NCI-H460 (cell line): ENCODE results near the gene HS6ST2. TPM values are rescaled to one million over a fixed set of nuclear protein-coding genes. Genes with fewer than 3 reads are reported as not detected.

Source experiments
- DNase-seq: peaks from one replicate; pipeline ENCODE4 v3.0.0-alpha.2; 2016; ENCODE audit warnings: low read depth; ENCODE audit errors: extremely low read depth
- total RNA-seq: library from RNA; depleted of rRNA; stranded (reverse); fragments of >200 nt; shearing (Covaris generic); gene quantifications from 2 replicates; pipeline ENCODE4 v1.2.3, GENCODE V29; 2014

Gene HS6ST2
- total RNA-seq, 1 experiment from 2014 or later, result 39.1 TPM

DNA sequence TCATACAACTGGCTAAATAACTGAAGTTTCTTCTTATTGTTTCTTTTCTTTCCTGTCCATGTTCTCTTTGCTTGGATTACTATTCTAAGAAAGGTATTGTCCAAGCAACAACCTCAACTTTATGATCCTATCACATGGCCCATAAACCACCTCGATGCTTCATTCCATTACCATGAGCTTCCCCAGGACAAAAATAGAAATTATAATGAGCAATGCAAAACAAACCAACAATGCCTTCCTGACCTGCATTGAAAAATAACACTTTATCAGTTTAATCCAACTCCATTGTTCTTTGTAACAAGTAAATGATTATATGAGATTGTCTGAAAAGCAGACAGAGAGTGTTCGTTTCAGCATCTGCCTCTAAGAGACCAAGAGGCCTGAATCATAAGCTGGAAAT, 148.8 kb downstream of the HS6ST2 start:
- DNase-seq, result no peak

DNA sequence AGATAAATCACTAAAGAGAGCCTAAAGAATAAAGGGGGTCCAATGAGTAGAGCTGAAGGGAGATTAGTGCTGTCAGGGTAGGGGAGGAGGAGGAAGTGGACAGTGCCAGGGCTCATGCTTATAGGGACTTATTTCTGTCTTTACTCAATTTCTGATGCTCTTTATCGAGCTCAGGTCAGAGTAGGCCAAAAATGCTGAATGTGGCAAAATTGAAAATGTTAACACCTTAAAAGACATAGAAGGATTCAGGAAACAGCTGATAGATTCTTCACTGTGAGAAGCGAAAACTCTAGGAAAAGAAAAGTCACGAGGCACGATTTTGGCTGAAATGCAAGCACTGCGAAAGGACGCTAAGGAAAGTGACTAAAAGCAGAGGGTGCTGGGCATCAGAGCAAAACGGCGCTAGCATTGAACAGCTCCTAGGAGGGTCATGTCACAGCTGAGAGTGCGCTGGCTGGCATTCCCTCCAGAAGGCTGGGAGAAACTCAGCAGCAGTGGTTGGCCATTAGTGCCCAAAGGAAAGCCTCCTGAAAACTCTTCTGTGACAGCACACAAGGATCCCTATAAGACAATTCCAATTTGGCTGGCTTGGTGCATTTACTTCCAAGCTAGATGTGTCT, 150.9 kb downstream of the HS6ST2 start:
- no peak for DNase-seq

DNA sequence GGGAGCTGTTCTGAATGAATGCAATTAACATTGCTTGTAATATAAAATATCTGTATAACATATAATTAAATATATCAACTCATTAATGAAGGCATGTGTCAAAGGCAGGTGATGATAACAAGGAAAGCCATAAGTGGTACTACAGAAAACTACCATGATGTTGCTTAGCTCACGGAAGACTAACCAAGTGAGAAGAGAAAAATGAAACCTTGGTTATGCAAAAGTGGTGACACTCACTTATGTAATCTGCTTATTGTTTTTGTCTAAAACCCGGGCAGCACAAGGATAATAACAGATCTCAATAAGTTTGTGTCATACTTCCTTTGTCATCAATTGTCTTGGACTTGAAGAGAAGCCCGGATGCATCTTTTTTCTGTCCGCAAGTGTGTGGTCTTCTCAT, 156.4 kb downstream of the HS6ST2 start:
- no peak for DNase-seq

DNA sequence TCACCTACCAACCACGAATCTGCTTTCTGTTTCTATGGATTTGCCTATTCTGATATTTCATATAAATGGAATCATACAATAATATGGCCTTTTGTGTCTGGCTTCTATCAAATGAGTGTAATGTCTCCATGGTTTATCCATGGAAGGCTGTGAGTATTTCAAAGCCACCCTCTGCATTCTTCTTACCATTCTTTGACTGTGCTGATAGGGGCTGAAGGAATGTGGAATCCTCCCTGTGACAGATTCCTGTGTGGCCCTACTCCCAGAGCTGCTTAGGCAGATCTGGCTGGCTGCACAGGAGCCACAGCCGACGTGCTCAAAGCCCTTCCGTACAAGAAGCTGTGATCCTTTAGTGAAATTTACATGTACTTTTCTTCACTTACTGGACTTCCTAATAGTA, 163.2 kb downstream of the HS6ST2 start:
- no peak for DNase-seq

DNA sequence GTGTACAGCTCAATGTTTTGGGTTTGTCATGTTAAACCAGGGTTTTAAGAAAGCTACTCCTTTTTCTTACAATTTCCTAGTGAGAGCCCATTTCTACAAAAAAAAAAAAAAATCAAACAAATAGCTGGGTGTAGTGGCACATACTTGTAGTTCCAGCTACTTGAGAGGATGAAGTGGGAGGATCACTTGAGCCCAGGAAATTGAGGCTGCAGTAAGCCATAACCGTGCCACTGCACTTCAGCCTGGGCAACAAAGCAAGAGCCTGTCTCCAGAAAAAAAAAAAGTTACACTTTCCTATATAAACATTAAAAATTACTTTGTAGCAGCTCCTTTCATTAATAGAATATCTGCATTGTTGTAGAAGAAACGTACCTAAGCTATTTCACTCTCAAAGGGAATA, 166.7 kb downstream of the HS6ST2 start:
- no peak for DNase-seq

DNA sequence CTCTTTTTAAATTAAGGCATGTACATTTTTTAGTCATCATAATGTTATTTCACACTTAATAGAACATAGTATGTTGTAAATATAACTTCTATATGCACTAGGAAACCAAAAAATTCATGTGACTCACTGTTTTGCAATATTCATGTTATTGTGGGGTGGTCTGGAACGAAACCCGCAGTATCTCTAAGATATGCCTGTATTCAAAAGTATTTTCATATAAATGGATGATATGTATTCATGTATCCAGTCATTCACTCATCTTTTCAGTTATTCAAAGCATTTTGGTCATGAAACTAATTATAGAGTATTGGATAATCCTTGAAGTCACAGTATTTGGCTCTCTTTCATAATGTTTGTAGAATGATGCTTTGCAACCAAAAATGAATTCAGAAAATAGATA, 168.1 kb downstream of the HS6ST2 start:
- DNase-seq, result no peak

DNA sequence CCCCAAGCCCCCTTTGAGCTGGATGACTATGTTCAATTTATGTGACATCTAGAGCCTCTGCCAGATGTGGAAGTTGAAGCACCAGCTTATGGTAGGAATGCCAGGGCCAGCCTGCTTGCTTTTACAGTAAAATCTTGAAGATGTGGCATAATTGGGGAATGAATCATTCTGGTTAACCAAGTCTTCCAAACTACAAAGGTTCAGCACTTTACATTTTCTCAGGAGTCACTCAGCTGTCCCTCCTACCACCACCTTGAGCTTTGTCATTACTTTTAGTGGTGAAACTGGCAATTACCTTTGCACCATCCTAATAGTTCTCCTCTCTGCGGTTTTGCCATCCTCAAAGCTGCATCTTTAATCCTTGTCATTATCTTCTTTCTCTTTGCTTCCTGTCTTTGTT, 172.2 kb downstream of the HS6ST2 start:
- no peak for DNase-seq

DNA sequence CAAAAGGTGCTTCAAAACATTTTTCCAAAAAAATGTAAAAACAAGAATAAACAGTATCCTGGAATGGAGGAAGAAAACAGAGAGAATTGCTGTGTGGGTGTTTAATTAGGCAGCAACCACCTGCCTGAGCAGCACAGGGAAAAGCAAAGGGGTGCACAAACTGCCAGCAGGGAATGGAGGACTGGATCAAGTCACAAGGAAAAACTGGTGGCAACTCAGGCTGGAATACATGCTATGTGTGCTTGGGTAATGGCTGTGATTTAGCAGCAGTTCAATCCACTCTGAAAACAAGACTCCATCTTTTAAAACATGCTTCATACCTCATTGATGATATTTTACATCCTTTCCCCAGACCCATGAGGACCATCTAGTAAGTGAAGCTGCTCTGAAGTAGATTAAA, 179.5 kb downstream of the HS6ST2 start:
- DNase-seq, result no peak

DNA sequence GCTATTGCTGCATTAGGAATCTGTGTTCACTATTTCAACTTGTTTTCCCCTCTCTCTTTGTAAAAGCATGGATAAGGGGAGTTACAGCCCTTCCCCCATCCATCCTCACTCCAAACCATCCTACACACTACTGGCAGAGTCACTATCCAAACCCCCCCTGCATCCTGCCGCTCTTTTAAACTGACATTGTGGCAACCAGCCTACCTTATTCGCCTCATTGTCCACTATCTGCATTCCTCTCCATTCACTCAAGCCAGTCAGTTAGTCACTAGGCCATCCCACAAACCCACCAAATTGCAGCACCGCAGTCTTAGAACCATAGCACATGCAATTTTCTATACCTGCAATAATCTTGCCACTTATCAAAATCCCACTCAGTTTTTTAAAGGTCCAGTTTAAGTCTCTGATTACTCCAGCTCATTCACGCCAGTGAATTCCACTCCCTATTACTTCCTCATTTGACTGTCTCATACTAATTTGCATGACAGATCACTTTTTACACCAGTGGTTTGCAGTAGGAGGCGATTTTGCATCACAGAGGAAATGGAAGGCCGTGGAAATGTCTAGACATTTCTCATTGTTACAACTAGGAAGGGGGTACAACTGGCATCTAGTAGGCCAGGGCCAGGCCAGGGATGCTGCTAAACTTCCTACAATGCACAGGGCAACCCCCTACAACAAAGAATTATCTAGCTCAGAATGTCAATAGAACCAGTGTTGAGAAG, 181.8 kb downstream of the HS6ST2 start:
- DNase-seq, result no peak

DNA sequence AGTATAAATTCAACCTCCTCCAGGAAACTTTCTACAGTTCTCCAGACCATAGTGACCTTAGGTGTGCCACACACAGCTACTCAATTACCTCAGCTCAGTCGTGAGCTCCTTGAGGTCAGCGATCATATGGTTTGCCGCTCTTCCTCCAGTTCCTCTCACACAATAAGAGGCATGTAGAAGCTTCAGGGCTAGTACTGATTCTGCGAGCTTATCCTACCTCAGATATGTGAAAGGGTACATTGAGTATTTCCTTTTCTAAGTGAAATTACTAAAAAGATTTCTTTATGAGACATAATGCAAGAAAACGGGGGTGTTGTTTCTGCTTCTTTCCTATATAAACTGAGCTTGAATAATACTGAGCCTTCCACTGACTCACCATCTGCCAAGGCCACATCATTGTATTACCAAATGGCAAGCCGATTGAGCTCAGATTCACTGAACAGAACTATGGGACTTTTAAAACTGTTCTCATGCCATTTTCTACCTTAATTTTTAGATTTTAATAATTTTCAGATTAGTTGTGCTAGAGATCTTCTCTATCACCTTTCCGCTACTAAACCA, 183.1 kb downstream of the HS6ST2 start:
- no peak for DNase-seq

DNA sequence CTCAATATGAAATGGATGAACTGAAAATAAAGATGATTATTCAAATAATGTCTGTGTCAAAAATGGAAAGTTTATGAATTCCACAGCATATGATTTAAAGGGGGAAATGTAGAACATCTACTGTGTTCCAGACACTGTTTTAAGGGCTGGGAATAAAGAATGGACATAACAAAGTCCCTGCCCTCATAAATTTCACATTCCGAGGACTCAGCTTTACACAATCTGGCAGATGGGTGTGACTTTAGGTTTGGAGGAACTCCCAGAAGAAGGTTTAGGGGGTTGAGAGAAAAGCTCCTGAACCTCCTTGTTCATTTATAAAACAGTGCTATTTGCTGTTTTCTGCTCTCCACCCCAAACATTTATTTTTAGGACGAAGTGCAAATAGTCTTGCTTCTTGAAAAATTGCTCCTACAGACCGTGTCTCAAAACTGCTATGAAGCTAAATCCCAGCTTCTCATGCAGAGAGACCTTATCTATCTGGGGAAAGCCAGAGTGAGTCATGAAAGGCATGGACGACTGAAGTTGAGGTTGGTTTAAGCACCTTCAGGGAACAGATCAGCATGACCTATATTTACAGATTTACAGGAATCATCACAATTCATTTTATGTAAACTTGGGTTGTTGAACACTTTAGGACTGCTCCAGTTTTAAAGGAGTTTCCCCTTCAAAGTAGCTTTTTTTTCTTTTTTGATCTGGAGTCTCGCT, 184.3 kb downstream of the HS6ST2 start:
- DNase-seq, result peak; percentile 8

DNA sequence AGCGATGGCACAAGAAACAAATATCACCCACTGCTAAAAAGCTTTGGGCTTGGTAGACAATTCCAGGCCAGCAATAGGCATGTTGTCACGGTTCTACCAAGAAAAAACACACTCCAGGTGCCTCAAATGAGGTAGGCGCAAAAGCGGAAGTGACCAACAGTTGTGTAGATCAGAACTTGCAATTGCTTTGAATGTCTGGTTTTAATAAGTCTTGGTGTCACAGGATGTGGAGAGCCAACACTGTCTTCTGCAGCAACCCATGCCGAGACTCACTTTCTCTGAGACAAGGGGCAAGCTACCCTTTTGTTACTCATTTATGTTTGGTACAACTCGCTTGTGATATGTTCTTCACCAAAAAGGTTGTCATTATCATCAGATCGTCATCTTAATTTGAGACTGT, 188.8 kb downstream of the HS6ST2 start:
- no peak for DNase-seq

DNA sequence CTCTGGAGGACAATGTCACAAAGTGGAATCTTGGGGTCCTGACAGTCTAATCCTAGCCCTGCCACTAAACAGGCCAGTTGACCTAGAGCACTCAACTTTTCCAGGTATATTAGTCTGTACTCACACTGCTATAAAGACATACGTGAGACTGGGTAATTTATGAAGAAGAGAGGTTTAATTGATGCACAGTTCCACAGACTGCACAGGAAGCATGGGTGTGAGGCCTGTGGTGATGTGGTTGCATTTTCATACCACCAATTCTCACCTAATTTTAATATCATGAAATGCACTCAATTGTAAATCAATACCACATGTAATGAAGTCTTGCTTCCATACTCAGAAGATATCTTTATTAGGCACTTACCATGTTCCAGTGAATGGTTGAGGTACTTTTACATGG, 192.0 kb downstream of the HS6ST2 start:
- no peak for DNase-seq

DNA sequence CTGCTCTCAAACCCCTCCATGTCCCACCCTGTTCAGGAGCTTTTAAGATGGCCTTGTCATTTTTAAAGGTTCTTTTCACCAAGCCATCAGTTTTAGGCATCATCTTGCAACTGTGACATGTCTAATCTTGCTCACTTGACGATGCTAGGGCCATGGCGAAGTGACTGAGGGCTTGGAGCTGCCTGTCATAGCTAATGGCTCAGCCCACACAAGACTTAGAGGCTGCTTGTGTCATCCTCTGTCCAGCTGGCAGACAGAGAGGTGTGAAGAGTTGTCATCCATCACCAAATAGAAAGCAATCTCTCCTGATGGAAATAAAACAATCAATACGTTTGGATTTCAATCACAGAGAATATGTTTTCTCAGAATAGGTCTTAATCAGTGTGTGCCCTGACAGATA, 194.9 kb downstream of the HS6ST2 start:
- no peak for DNase-seq

DNA sequence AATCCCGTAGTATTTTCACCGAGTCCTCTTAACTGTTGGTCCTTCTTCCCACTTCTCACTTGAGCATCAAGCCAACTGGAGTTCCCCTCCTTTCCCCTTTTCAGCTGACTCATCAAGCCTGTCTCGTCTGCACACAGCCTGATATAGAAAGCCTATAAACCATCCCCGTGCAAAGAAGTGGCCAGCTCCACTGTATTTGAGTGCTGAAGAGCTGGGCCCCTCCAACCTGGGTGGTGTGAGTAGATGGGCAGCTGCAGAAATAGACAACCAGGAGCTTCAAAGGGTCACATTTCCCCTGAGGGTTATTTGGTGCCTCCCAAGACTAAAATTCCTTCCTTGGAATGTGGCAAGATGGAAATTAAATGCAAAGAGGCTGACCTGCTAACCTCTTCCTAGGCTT, 199.7 kb downstream of the HS6ST2 start:
- DNase-seq, result no peak

DNA sequence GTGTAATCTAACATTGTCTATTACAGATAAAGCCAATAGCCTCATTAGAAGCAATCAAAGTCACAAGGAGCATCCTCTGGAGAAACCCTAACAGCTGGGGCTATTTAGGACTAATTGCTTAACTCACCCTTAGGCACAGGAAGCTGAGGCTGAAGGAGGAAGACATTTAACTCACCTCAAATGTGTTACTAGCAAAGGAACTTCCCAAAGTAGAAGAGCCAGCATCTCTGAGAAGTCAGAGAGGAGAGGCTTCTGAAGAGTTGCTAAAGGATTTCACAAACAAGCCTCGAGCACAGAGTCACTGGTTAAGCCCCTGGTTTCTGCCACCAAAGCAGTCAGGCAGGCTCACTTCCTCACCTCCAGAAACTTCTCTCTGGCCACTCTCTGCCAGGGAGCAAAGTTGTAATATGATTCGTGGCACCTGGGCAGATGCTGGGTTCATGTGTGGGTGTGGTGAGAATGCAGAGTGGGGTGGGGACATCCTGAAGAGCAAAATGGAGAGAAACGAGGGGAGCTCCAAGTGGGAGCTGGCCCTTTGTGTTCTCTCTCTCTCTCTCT, 201.3 kb downstream of the HS6ST2 start:
- DNase-seq, result no peak

DNA sequence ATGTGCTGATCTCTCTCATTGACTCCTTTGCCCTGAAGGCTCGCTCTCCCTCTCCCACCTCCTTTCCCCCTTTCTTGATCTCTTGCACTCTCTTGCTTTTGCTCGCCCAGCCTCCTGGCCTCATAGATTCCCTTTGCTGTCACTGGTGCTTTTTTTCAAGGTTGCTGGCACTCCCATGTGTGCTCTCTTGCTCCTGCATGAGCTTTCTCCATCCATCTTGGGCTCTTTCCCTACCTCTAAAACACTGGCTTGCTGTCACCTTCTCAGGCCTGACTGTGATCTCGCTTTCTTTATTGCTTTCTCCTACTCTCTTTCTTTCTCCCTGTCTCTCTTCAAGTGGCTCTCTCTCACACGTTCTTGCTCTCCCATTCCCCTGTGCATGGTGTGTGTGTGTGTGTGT, 202.0 kb downstream of the HS6ST2 start:
- DNase-seq, result no peak

DNA sequence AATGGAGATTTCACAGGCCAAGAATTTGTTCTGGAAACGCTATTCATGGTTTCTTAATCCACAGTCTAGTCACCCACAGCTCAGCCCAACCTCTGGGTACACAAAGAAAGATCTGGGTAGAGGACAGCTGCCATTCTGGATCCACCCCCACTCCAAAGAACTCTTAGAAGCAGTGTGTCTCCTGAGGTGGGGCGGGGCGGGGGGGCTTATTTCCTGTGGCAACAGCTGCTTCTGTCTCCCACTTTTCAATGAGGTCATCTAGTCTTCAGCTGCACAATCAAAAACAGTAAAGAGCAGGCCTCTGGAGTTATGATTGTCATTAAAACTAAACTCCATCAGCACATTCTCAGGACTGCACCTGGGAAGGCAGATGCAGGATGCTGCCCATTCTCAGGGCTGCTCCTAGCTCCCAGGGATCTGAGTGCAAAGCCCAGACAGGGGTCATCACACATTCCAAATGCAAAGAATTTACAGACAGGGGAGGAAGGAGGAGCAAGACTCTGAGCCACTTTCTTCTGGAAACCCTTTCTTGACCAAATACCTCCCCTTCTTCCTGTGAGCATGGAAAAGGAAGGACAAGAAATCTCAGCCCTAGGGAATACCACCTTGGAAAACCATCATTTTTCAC, 207.3 kb downstream of the HS6ST2 start:
- DNase-seq, result no peak

DNA sequence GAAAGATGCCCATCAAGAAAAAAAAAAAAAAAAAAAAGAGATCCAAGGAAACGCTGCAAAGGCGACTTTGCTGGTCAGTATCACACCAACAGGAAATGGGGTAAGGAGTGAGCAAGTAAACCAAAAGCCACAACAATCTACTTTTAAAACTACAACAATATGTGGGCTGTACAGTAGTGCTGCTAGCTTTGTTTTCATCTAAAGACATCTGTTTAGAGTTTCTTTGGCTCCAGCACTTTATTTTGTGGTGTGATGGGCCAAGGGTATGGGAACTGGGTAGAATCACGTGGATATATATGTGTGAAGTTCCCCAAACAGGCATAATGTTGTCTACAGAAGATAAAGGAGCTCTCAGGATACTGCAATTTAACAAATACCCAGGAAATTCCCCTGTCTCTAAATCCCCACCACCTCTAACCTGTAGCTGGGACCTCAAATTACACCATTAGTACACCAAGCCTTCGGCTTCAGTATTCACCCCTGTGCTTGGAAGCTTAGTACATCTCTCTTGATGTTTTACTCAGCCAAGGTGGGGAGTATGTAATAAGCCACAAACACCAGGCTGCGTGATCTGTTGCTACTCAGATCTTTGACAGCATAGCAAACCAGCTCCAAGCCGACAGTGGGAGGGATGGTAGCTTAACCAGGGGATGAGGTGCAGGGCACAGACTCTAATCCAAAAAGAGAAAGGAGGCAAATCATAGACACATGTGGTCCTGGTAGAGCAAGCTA, 207.9 kb downstream of the HS6ST2 start:
- DNase-seq, result no peak

DNA sequence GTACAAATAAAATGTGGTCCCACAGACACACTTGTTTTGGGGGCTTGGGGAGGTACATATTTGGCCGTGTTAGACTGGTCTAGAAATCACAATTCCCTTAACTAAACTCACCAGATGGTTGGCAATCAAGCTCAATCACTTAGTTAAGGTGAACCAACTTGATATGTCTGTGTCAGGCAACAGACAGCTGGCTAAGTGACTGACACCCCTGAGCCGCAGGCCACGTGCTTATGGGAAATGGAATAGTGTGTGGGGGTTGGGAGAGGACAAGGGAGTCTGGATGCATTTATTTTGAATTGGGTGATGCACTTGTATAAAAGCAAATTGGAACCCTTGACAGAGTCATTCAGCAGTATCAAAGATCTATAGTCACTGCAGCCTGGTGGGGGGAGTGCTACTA, 209.0 kb downstream of the HS6ST2 start:
- DNase-seq, result no peak
